Measurements from ENCODE around the gene CIITA.
"Not testable (repeated sequence)": the region's sequence is repeated elsewhere in the genome, so short reads cannot be mapped to it uniquely, and the experiment has no call there.

- not testable (repeated sequence) for TF ChIP-seq CTCF, POLR2A (IDR thresholded peaks at IDR 0.05)
Observed at GRCh38 chr16:10966559-10966958, 89.6 kb downstream of the CIITA start.
